ENCODE data around the gene STH.
"Not testable (repeated sequence)": the region's sequence is repeated elsewhere in the genome, so short reads cannot be mapped to it uniquely, and the experiment has no call there.

Gene STH

GRCh38 chr17:46009681-46010596 lies 10.9 kb downstream of the STH start:
- no peak for DNase-seq

GRCh38 chr17:46010597-46011186 lies 11.6 kb downstream of the STH start:
- DNase-seq: no peak

DNA sequence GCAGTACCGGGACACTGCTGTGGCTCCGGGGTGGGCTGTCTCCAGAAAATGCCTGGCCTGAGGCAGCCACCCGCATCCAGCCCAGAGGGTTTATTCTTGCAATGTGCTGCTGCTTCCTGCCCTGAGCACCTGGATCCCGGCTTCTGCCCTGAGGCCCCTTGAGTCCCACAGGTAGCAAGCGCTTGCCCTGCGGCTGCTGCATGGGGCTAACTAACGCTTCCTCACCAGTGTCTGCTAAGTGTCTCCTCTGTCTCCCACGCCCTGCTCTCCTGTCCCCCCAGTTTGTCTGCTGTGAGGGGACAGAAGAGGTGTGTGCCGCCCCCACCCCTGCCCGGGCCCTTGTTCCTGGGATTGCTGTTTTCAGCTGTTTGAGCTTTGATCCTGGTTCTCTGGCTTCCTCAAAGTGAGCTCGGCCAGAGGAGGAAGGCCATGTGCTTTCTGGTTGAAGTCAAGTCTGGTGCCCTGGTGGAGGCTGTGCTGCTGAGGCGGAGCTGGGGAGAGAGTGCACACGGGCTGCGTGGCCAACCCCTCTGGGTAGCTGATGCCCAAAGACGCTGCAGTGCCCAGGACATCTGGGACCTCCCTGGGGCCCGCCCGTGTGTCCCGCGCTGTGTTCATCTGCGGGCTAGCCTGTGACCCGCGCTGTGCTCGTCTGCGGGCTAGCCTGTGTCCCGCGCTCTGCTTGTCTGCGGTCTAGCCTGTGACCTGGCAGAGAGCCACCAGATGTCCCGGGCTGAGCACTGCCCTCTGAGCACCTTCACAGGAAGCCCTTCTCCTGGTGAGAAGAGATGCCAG lies 12.9 kb downstream of the STH start:
- DNase-seq: no peak

GRCh38 chr17:46012506-46013079 lies 13.5 kb downstream of the STH start:
- DNase-seq: no peak

DNA sequence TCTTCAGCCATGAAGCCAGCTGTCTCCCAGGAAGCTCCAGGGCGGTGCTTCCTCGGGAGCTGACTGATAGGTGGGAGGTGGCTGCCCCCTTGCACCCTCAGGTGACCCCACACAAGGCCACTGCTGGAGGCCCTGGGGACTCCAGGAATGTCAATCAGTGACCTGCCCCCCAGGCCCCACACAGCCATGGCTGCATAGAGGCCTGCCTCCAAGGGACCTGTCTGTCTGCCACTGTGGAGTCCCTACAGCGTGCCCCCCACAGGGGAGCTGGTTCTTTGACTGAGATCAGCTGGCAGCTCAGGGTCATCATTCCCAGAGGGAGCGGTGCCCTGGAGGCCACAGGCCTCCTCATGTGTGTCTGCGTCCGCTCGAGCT lies 14.1 kb downstream of the STH start:
- DNase-seq: no peak

- DNase-seq: no peak
These were observed 14.6 kb downstream of the STH start for GRCh38 chr17:46013502-46014165.

- not testable (repeated sequence) for DNase-seq
These were observed 20.4 kb downstream of the STH start for GRCh38 chr17:46019408-46019925.

- DNase-seq: peak in 4 of 5 experiments; percentile 13 to 98 (median 56)
These were observed 21.1 kb downstream of the STH start for GRCh38 chr17:46020023-46020761.

DNA sequence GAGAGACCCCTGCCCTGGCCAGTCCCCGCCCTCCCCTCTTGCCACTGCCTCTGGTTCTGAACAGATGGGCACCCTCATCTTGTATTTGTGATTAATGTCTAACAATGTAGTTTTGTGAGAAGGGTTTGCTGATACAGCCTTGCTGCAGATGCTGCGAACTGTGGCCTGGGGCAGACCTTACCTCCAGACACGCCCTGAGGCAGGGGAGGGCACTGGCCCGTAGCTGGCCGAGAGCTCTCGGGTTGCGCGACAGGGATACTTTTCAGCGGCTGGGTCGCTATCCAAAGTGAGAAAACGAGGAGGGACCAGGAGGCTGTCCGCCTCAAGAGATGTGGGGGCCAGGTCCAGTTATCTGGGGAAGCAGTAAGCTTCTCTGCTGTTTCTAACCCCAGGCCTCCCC lies 21.9 kb downstream of the STH start:
- DNase-seq: no peak

DNA sequence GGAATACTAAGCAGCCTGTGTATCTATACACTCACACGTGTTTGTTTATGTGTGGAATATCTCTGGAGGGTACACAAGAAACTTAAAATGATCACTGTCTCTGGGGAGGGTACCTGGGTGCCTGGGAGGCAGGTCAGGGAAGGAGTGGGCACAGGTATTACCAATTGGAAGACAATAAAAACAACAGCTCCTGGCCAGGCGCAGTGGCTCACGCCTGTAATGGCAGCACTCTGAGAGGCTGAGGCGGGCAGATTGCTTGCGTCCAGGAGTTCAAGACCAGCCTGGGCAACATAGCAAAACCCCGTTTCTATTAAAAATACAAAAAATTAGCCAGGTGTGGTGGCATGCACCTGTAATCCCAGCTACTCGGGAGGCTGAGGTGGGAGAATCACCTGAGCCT lies 24.3 kb downstream of the STH start:
- DNase-seq: not testable (repeated sequence)

- no peak for DNase-seq
These were observed 24.8 kb downstream of the STH start for GRCh38 chr17:46023783-46024388.

GRCh38 chr17:46024590-46024989 lies 25.5 kb downstream of the STH start:
- no peak for DNase-seq

DNA sequence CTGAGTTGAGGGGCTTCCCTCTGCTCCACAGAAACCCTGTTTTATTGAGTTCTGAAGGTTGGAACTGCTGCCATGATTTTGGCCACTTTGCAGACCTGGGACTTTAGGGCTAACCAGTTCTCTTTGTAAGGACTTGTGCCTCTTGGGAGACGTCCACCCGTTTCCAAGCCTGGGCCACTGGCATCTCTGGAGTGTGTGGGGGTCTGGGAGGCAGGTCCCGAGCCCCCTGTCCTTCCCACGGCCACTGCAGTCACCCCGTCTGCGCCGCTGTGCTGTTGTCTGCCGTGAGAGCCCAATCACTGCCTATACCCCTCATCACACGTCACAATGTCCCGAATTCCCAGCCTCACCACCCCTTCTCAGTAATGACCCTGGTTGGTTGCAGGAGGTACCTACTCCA lies 26.0 kb downstream of the STH start:
- no peak for DNase-seq

- peak in 1 of 5 experiments; percentile 33 for DNase-seq
These were observed 26.6 kb downstream of the STH start for GRCh38 chr17:46025510-46026165.

GRCh38 chr17:46026166-46027047 lies 27.4 kb downstream of the STH start:
- no peak for DNase-seq

- peak in 1 of 5 experiments; percentile 84 for DNase-seq
These were observed 28.3 kb downstream of the STH start for GRCh38 chr17:46027048-46027975.

DNA sequence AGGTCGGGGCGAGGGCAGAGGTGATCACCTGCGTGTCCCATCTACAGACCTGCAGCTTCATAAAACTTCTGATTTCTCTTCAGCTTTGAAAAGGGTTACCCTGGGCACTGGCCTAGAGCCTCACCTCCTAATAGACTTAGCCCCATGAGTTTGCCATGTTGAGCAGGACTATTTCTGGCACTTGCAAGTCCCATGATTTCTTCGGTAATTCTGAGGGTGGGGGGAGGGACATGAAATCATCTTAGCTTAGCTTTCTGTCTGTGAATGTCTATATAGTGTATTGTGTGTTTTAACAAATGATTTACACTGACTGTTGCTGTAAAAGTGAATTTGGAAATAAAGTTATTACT lies 28.9 kb downstream of the STH start:
- no peak for DNase-seq

DNA sequence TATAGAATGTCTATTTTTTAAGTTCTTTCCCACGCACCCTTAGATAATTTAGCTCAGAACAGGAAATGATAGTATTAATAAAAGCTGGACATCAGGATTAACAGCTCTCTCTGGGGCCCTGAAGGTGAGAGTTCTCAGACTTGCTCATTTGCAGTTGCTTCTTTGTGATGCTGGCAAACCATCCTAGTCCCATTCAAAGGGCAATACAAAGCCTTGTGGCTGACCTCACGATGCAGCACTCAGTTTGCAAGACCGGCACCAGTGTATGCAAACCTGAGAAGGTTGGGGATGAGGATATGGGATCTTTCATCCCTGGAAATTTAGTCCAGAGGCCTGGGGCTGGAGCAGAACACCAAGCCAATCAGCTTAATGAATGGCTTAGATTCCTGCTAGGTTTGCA lies 29.3 kb downstream of the STH start:
- no peak for DNase-seq

Measured in T-helper 2 cell (primary cell).